Neuronal stem cell (in vitro differentiated cells): ENCODE measurements around the gene AHDC1.
A peak's percentile ranks its signal among the peaks of the same experiment; 100 is the strongest.
"Not testable (repeated sequence)": the region's sequence is repeated elsewhere in the genome, so short reads cannot be mapped to it uniquely, and the experiment has no call there.

Experiments
- DNase-seq: peaks from one replicate; pipeline ENCODE4 v3.0.0-alpha.2; 2013; ENCODE audit warnings: low spot score
- H2AFZ ChIP-seq: one replicate; pipeline ENCODE4 v1.6.1; 2013; ENCODE audit warnings: mild to moderate bottlenecking, low read length, inconsistent platforms
- H2AK5ac ChIP-seq: 2 replicates; pipeline ENCODE4 v1.6.1; 2013; ENCODE audit warnings: low read depth, mild to moderate bottlenecking, inconsistent platforms, low read length, moderate library complexity, mixed read lengths
- H2BK120ac ChIP-seq: 2 replicates; pipeline ENCODE4 v1.6.1; 2013; ENCODE audit warnings: low read depth, mild to moderate bottlenecking, inconsistent platforms, low read length, moderate library complexity, mixed read lengths
- H2BK12ac ChIP-seq: one replicate; pipeline ENCODE4 v1.6.1; 2013; ENCODE audit warnings: low read length, inconsistent platforms
- H2BK15ac ChIP-seq: 2 replicates; pipeline ENCODE4 v1.6.1; 2013; ENCODE audit warnings: mild to moderate bottlenecking, low read length, inconsistent platforms, mixed read lengths
- H2BK5ac ChIP-seq: one replicate; pipeline ENCODE4 v1.6.1; 2013; ENCODE audit warnings: inconsistent platforms, mild to moderate bottlenecking, low read length, moderate library complexity
- H3K14ac ChIP-seq: one replicate; pipeline ENCODE4 v1.6.1; 2013; ENCODE audit warnings: low read length, inconsistent platforms
- H3K18ac ChIP-seq: 2 replicates; pipeline ENCODE4 v1.6.1; 2013; ENCODE audit warnings: low read length, inconsistent platforms
- H3K23ac ChIP-seq: 2 replicates; pipeline ENCODE4 v1.6.1; 2013; ENCODE audit warnings: low read depth, mild to moderate bottlenecking, mixed read lengths, low read length, inconsistent platforms; ENCODE audit not compliant: poor library complexity
- H3K27ac ChIP-seq: replicated peaks from 3 replicates; pipeline ENCODE4 v1.5.1; 2013; ENCODE audit warnings: low read length, inconsistent platforms
- H3K27me3 ChIP-seq, 3 experiments: 2 replicates each; pipeline ENCODE4 v1.6.1; 2013; ENCODE audit warnings: low read length in 3 of 3, mild to moderate bottlenecking in 2 of 3, inconsistent platforms in 1 of 3, low read depth in 1 of 3, mixed read lengths in 1 of 3, moderate library complexity in 1 of 3; ENCODE audit not compliant: control insufficient read depth in 3 of 3, insufficient read depth in 3 of 3
- H3K36me3 ChIP-seq, 2 donors: replicated peaks in 1 of 2; 2 replicates each; pipeline ENCODE4 v1.6.1; 2013; ENCODE audit warnings: low read length in 2 of 2; ENCODE audit not compliant: control insufficient read depth in 2 of 2, insufficient read depth in 2 of 2
- H3K4ac ChIP-seq: 2 replicates; pipeline ENCODE4 v1.6.1; 2013; ENCODE audit warnings: inconsistent platforms, mild to moderate bottlenecking, low read length, moderate library complexity
- H3K4me1 ChIP-seq, 2 donors: 1 replicate in 1 of 2; 2 replicates in 1 of 2; pipeline ENCODE4 v1.6.1; 2013; ENCODE audit warnings: low read length in 2 of 2, low read depth in 1 of 2; ENCODE audit not compliant: control insufficient read depth in 2 of 2, insufficient read depth in 1 of 2
- H3K4me2 ChIP-seq: one replicate; pipeline ENCODE4 v1.6.1; 2013; ENCODE audit warnings: mild to moderate bottlenecking, low read length, inconsistent platforms; ENCODE audit not compliant: insufficient read depth, poor library complexity, severe bottlenecking
- H3K4me3 ChIP-seq, 2 donors: 2 replicates each; pipeline ENCODE4 v1.5.1; 2013; ENCODE audit warnings: low read length in 2 of 2, mild to moderate bottlenecking in 2 of 2, inconsistent platforms in 1 of 2, moderate library complexity in 1 of 2
- H3K79me1 ChIP-seq: one replicate; pipeline ENCODE4 v1.6.1; 2013; ENCODE audit warnings: low read depth, mild to moderate bottlenecking, inconsistent platforms, low read length, moderate library complexity
- H3K9ac ChIP-seq: one replicate; pipeline ENCODE4 v1.6.1; 2013; ENCODE audit warnings: mild to moderate bottlenecking, low read depth, low read length, inconsistent platforms; ENCODE audit not compliant: poor library complexity
- H3K9me3 ChIP-seq, 2 donors: replicated peaks in 1 of 2; 2 replicates each; pipeline versions ENCODE3 to v1.6.1; 2013; ENCODE audit warnings: low read length in 2 of 2, mild to moderate bottlenecking in 2 of 2, inconsistent platforms in 1 of 2, low read depth in 1 of 2, mixed read lengths in 1 of 2, moderate library complexity in 1 of 2; ENCODE audit not compliant: control insufficient read depth in 2 of 2, insufficient read depth in 1 of 2
- H4K8ac ChIP-seq: one replicate; pipeline ENCODE4 v1.6.1; 2013; ENCODE audit warnings: low read depth, mild to moderate bottlenecking, inconsistent platforms, low read length, moderate library complexity
- H4K91ac ChIP-seq: one replicate; pipeline ENCODE4 v1.6.1; 2013; ENCODE audit warnings: low read length, low read depth, mild to moderate bottlenecking, inconsistent platforms; ENCODE audit not compliant: poor library complexity
- WGBS, 2 donors: extraction: QIAGEN DNeasy Blood & Tissue Kit; methylation state at CpG; one replicate each; pipeline ENCODE4 v1.1.7; 2013; ENCODE audit warnings: missing lambda C conversion rate in 2 of 2, mixed read lengths in 1 of 2; ENCODE audit not compliant: insufficient read length in 2 of 2, insufficient replicate concordance in 1 of 2; ENCODE audit errors: extremely low coverage in 2 of 2; 5-methylcytosine and 5-hydroxymethylcytosine counted together

The AHDC1 gene

GRCh38 chr1:27542463-27543273 lies 61.3 kb downstream of the AHDC1 start:
- H3K36me3 ChIP-seq = peaks cover 31 to 85% of the 10 kb centered on the region in 2 donors
- peak overlapping the region; percentile 9 for H2BK5ac ChIP-seq
- H2BK12ac ChIP-seq = no peak overlapping the region
- peaks cover 20% of the 10 kb centered on the region for H3K79me1 ChIP-seq
- peak overlapping the region in 1 of 2 donors; percentile 18 for H3K4me3 ChIP-seq
- no peak overlapping the region for H2AK5ac ChIP-seq
- H3K27me3 ChIP-seq = no peaks in the 10 kb centered on the region
- H3K9ac ChIP-seq = peak overlapping the region; percentile 70
- H2BK120ac ChIP-seq = no peak overlapping the region
- H2BK15ac ChIP-seq = no peak overlapping the region
- H3K9me3 ChIP-seq = no peaks in the 10 kb centered on the region
- no peak overlapping the region for H3K4me2 ChIP-seq
- H3K4me1 ChIP-seq = peaks cover 9 to 17% of the 10 kb centered on the region in 2 donors
- no peak overlapping the region for H3K27ac ChIP-seq
- no CpG with 5 or more reads among the region's 19 CpGs for WGBS, 2 donors
- H2AFZ ChIP-seq = no peak overlapping the region
- no peak for DNase-seq
- H3K23ac ChIP-seq = peak overlapping the region; percentile 5
- H4K8ac ChIP-seq = no peak overlapping the region
- H4K91ac ChIP-seq = no peak overlapping the region
- no peak overlapping the region for H3K14ac ChIP-seq
- peak overlapping the region; percentile 53 for H3K18ac ChIP-seq
- no peak overlapping the region for H3K4ac ChIP-seq

GRCh38 chr1:27539901-27540861 lies 63.8 kb downstream of the AHDC1 start:
- Histone ChIP-seq H3K9ac (no peak overlapping the region), H3K4me2 (no peak overlapping the region), H3K4me1 (peaks cover 30 to 35% of the 10 kb centered on the region in 2 donors), H2AFZ (no peak overlapping the region), H3K23ac (no peak overlapping the region), H3K14ac (no peak overlapping the region), H2BK15ac (no peak overlapping the region), H4K8ac (no peak overlapping the region), H2BK120ac (no peak overlapping the region), H4K91ac (no peak overlapping the region), H2BK5ac (no peak overlapping the region), H3K36me3 (peaks cover 19 to 80% of the 10 kb centered on the region in 2 donors), H3K27ac (no peak overlapping the region), H2BK12ac (no peak overlapping the region), H3K4me3 (no peak overlapping the region), H3K18ac (no peak overlapping the region), H3K4ac (no peak overlapping the region), H2AK5ac (no peak overlapping the region), H3K27me3 (no peaks in the 10 kb centered on the region), H3K79me1 (peaks cover 19% of the 10 kb centered on the region), H3K9me3 (no peaks in the 10 kb centered on the region)
- no peak for DNase-seq
- WGBS, 2 donors = no CpG with 5 or more reads among the region's 9 CpGs

- H3K4ac ChIP-seq = no peak overlapping the region
- no peak overlapping the region for H4K91ac ChIP-seq
- no peak overlapping the region for H2BK15ac ChIP-seq
- H3K4me1 ChIP-seq = peaks cover 32 to 35% of the 10 kb centered on the region in 2 donors
- no peak overlapping the region for H3K18ac ChIP-seq
- no peak overlapping the region for H2AK5ac ChIP-seq
- no peak overlapping the region for H2AFZ ChIP-seq
- WGBS, 2 donors = no CpG with 5 or more reads among the region's 3 CpGs
- no peak for DNase-seq
- H3K27ac ChIP-seq = no peak overlapping the region
- peaks cover 17 to 79% of the 10 kb centered on the region in 2 donors for H3K36me3 ChIP-seq
- H3K23ac ChIP-seq = no peak overlapping the region
- H2BK12ac ChIP-seq = no peak overlapping the region
- H3K4me2 ChIP-seq = no peak overlapping the region
- no peak overlapping the region for H2BK5ac ChIP-seq
- no peaks in the 10 kb centered on the region for H3K9me3 ChIP-seq
- H2BK120ac ChIP-seq = no peak overlapping the region
- no peak overlapping the region for H3K4me3 ChIP-seq
- H3K14ac ChIP-seq = no peak overlapping the region
- H4K8ac ChIP-seq = no peak overlapping the region
- H3K9ac ChIP-seq = no peak overlapping the region
- no peaks in the 10 kb centered on the region for H3K27me3 ChIP-seq
- H3K79me1 ChIP-seq = peaks cover 13% of the 10 kb centered on the region
Observed at GRCh38 chr1:27538793-27539192, 65.2 kb downstream of the AHDC1 start.

- H4K91ac ChIP-seq, H3K18ac ChIP-seq, H3K9ac ChIP-seq, H2BK120ac ChIP-seq, H3K27ac ChIP-seq, H3K4ac ChIP-seq, DNase-seq, H3K27me3 ChIP-seq, H3K14ac ChIP-seq, H2AFZ ChIP-seq, H3K4me2 ChIP-seq, H2BK15ac ChIP-seq, H3K4me3 ChIP-seq, H4K8ac ChIP-seq, H2BK5ac ChIP-seq, H2AK5ac ChIP-seq, H3K9me3 ChIP-seq, H2BK12ac ChIP-seq, H3K23ac ChIP-seq: not testable (repeated sequence)
- Histone ChIP-seq H3K4me1 (peaks cover 30 to 34% of the 10 kb centered on the region in 2 donors), H3K36me3 (peaks cover 17 to 80% of the 10 kb centered on the region in 2 donors), H3K79me1 (peaks cover 13% of the 10 kb centered on the region)
- WGBS, 2 donors = no CpG with 5 or more reads among the region's 4 CpGs
Observed at GRCh38 chr1:27538305-27538676, 65.7 kb downstream of the AHDC1 start.
